Activated CD8-positive, alpha-beta T cell treated with anti-CD3 and anti-CD28 coated beads for 36 hours (primary cell): ENCODE measurements around the gene ERLEC1. TPM values are rescaled to one million over a fixed set of nuclear protein-coding genes. Genes with fewer than 3 reads are reported as not detected.
"Not testable (repeated sequence)": the region's sequence is repeated elsewhere in the genome, so short reads cannot be mapped to it uniquely, and the experiment has no call there.

Source experiments
- ATAC-seq: fragments of 200-7000 bp; cut with Tn5 transposase; one replicate; pipeline ENCODE4 v1.10.0; 2021; ENCODE audit warnings: mild to moderate bottlenecking, moderate library complexity
- CTCF ChIA-PET: fragments of 350-600 bp; sonication (Branson Sonifier 250); formaldehyde crosslinking; loops from one replicate; lab custom pipeline; 2021; ENCODE audit warnings: antibody characterized with exemption; lab: Charles Lee
- POLR2A ChIA-PET: fragments of 350-600 bp; sonication (Branson Sonifier 250); formaldehyde crosslinking; loops from one replicate; lab custom pipeline; 2021; ENCODE audit warnings: antibody characterized with exemption; lab: Charles Lee
- DNase-seq: peaks from one replicate; pipeline ENCODE4 v3.0.0-alpha.2; 2020
- H3K27ac Mint-ChIP-seq: one replicate; pipeline ENCODE4 v1.8.0; 2021; ENCODE audit warnings: mild to moderate bottlenecking, mixed read lengths
- H3K27me3 Mint-ChIP-seq: one replicate; pipeline ENCODE4 v1.8.0; 2021; ENCODE audit warnings: mixed read lengths
- H3K36me3 Mint-ChIP-seq: one replicate; pipeline ENCODE4 v1.8.0; 2021; ENCODE audit warnings: low read depth, mixed read lengths
- H3K4me1 Mint-ChIP-seq: one replicate; pipeline ENCODE4 v1.8.0; 2021; ENCODE audit warnings: low read depth, mixed read lengths
- H3K4me3 Mint-ChIP-seq: one replicate; pipeline ENCODE4 v1.8.0; 2021; ENCODE audit warnings: mild to moderate bottlenecking, moderate library complexity, mixed read lengths
- H3K9me3 Mint-ChIP-seq: one replicate; pipeline ENCODE4 v1.8.0; 2021; ENCODE audit warnings: mixed read lengths
- CTCF ChIP-seq: fragments of 200-600 bp; IDR thresholded peaks from one replicate; pipeline ENCODE4 v1.8.0; 2022; ENCODE audit warnings: antibody characterized with exemption, mild to moderate bottlenecking
- intact Hi-C: fragments of 100-400 bp; cut with micrococcal nuclease; formaldehyde crosslinking; loops from one replicate; pipeline ENCODE4 v1.10.0; 2022
- total RNA-seq, 2 experiments: library from RNA; stranded (reverse); gene quantifications; one replicate each; pipeline ENCODE4 v1.2.3, GENCODE V29; 2021

The ERLEC1 gene
- total RNA-seq, 2 experiments from 2014 or later: 15.6 to 19.2 TPM

GRCh38 chr2:53829273-53829979 is 42.6 kb downstream of the ERLEC1 start:
- POLR2A ChIA-PET: interaction anchor here (1.0 kb wide), 1 partner anchor 10 kb away, joined by 4 read pairs; no protein-coding TSS in a partner anchor
- Mint-ChIP-seq H3K9me3 (peaks cover 7% of the 10 kb centered on the region), H3K4me3 (no peak overlapping the region), H3K27ac (no peak overlapping the region), H3K36me3 (peaks cover 18% of the 10 kb centered on the region), H3K27me3 (no peaks in the 10 kb centered on the region), H3K4me1 (no peaks in the 10 kb centered on the region)
- DNase-seq: no peak
- TF ChIP-seq CTCF: no peak
- no peak for ATAC-seq
- intact Hi-C loops: no loop called here
- CTCF ChIA-PET: no interaction called here

- H3K27ac Mint-ChIP-seq, DNase-seq, intact Hi-C loops, H3K4me3 Mint-ChIP-seq, CTCF ChIA-PET, H3K27me3 Mint-ChIP-seq, H3K9me3 Mint-ChIP-seq, H3K4me1 Mint-ChIP-seq, ATAC-seq: not testable (repeated sequence)
- peaks cover 18% of the 10 kb centered on the region for H3K36me3 Mint-ChIP-seq
- POLR2A ChIA-PET: interaction anchor here (0.5 to 1.0 kb wide), 2 partner anchors 10 to 1229 kb away, joined by 3 to 4 read pairs; no protein-coding TSS in a partner anchor
Measured at GRCh38 chr2:53829980-53830290, 43.1 kb downstream of the ERLEC1 start.

GRCh38 chr2:53840580-53840979 is 53.7 kb downstream of the ERLEC1 start:
- H3K36me3 Mint-ChIP-seq: peaks cover 5% of the 10 kb centered on the region
- intact Hi-C loops: no loop called here
- no peak overlapping the region for H3K4me3 Mint-ChIP-seq
- no peaks in the 10 kb centered on the region for H3K9me3 Mint-ChIP-seq
- no peaks in the 10 kb centered on the region for H3K27me3 Mint-ChIP-seq
- ATAC-seq (no peak), DNase-seq (no peak)
- ChIA-PET POLR2A (no interaction called here), CTCF (no interaction called here)
- H3K27ac Mint-ChIP-seq: no peak overlapping the region
- peaks cover 2% of the 10 kb centered on the region for H3K4me1 Mint-ChIP-seq
- no peak for TF ChIP-seq CTCF

- DNase-seq, H3K27ac Mint-ChIP-seq, H3K4me3 Mint-ChIP-seq, H3K36me3 Mint-ChIP-seq, H3K4me1 Mint-ChIP-seq, POLR2A ChIA-PET, CTCF ChIA-PET, H3K27me3 Mint-ChIP-seq, intact Hi-C loops, H3K9me3 Mint-ChIP-seq, ATAC-seq: not testable (repeated sequence)
Measured at GRCh38 chr2:53841651-53842050, 54.8 kb downstream of the ERLEC1 start.

- intact Hi-C loops: no loop called here
- Mint-ChIP-seq H3K36me3 (no peaks in the 10 kb centered on the region), H3K4me1 (peaks cover 2% of the 10 kb centered on the region), H3K27ac (no peak overlapping the region), H3K4me3 (no peak overlapping the region), H3K9me3 (no peaks in the 10 kb centered on the region), H3K27me3 (no peaks in the 10 kb centered on the region)
- ATAC-seq (no peak), DNase-seq (no peak)
- CTCF ChIA-PET: no interaction called here
- POLR2A ChIA-PET: no interaction called here
- no peak for TF ChIP-seq CTCF
Measured at GRCh38 chr2:53842891-53843290, 56.0 kb downstream of the ERLEC1 start.

GRCh38 chr2:53843595-53843994 is 56.8 kb downstream of the ERLEC1 start:
- CTCF ChIA-PET: no interaction called here
- POLR2A ChIA-PET: no interaction called here
- DNase-seq: no peak
- Mint-ChIP-seq H3K9me3 (no peaks in the 10 kb centered on the region), H3K27me3 (no peaks in the 10 kb centered on the region), H3K4me3 (no peak overlapping the region), H3K4me1 (peaks cover 2% of the 10 kb centered on the region), H3K27ac (no peak overlapping the region), H3K36me3 (no peaks in the 10 kb centered on the region)
- intact Hi-C loops: no loop called here
- no peak for ATAC-seq
- no peak for TF ChIP-seq CTCF
